ENCODE data around the gene DHRS2.
"Not testable (repeated sequence)": the region's sequence is repeated elsewhere in the genome, so short reads cannot be mapped to it uniquely, and the experiment has no call there.

DHRS2 gene

DNA sequence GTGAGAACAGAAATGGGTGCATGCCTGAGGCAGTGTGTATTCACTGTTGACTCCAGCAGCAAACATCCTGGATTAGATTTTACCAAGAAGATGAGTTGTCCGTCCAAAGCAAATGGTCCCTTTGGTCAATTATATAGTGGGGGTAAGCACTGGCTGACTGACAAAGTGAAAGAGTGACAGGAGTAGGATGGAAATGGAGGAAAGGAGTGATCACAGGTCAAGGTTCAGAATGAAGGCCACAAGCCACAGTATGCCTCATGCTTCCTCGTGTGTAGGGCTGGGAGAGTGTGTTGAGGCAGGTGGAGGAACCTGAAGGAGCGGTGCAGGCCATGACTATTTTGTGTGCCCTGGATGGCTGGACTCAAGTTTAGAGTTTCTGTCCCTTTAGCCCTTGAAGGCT, 14.3 kb downstream of the DHRS2 start:
- no peak for DNase-seq

DNA sequence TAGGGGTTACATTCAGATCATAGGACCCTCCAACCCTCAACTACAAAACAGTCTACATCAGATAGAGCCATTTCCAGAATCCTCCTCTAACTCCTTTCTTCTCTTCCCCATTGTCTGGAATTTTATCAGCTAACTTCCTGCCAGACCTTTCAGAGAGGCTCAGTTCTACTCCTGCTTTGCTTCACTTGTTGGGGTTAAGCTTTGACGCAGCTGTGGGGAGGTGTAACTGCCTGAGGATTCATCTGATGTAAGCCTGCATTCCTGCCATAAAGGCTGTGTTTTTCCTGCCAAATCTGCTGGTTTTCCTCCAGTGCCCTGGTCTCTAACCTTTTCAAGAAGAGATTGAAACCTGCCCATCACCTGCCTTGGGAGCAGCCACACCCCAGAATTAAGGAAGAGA, 16.9 kb downstream of the DHRS2 start:
- DNase-seq: no peak

DNA sequence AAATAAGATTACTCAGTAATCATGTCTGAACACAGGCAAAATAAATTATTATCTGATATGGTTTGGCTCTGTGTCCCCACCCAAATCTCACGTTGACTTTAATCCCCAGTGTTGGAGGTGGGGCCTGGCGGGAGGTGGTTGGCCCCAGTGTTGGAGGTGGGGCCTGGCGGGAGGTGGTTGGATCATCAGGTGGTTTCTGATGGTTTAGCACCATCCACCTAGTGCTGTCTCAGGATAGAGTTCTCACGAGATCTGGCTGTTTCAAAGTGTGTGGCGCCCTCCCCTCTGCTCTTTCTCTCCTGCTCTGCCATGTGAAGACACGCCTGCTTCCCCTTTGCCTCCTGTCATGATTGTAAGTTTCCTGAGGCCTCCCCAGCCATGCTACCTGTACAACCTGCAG, 18.1 kb downstream of the DHRS2 start:
- no peak for DNase-seq

DNA sequence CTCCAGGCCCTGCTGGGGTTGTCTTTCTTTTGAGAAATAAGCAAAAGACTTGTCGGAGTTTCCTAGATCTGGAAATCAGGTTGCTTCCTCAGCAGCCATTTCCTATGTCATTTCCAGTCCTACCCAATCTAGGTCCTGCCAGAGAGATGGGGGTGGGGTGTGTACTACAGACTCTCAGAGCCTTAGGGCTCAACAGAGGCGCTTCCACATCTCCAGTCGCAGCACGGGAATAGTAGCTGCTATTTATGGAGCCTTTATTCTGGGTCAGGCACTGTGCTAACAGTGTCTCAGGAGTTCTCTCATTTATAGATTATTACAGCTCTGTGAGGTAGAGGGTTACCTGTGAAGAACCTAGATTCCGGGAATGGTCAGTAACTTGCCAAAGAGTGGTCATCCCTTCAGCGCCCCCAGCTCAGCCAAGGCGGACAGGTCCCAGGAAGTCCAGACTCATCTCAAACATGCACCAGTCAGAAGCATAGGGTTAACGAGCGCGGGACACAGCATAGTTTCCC, 21.9 kb downstream of the DHRS2 start:
- no peak for DNase-seq

DNA sequence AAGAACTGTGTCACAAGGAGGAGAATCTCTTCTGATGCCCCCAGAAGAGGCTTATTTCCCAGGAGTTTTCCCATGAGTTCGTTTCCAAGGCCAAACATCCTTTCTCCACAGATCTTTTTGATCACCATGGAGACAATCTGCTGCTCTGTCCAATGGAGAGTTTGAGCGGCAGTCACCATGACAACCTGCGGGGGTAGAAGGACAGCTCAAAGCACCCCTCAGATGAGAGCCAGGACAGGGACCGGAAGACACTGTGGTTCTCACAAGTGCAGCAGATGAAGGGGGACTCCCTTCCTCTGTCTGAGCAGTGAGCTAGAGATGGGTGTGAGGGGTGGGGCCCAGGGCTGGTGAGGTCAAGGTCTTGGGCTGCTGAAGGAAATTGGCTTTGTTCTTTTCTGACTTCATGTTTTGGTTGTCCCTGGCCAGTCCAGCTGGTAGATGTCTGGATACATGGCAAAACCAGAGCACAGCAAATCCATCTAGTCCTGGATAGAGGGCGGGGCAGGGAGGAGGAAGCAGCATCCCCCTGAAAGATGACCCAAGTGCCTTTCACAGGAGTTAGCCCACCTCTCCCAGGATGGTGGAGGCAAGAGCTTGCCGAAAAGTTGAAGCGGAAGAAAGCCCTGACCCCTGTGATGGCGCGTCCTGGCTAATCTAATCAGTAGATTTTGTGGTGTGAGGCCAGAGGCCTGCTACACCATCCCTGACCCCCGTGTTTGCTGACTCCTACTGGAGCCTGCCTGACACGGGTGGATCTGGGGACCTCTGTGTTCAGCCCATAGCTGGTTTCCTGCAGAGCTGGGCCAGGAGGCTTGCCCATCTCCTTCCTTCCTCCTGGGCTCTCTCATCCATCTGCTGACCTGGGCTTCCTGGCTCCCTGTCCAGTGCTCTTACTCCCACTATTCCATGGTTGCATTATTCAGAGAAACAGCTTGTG, 24.4 kb downstream of the DHRS2 start:
- DNase-seq: no peak

DNA sequence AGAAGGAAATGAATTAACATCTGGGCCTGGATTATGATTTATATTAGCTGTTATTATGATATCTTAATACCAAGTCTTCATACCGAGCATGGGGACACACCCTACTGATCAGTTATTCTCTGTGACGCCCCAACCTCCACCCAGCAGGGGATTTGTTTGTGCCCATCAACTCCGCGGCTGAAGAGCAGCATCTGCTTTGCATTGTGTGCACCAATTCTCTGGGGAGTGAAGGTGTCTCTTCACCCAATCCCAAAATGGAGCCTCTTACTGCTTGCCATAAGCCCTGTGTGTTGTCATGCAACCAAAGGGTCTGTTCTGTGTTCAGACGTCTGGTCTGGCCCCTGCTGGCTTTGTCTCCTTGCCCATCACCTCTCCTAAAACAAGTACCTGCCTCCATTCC, 25.4 kb downstream of the DHRS2 start:
- DNase-seq: no peak

DNA sequence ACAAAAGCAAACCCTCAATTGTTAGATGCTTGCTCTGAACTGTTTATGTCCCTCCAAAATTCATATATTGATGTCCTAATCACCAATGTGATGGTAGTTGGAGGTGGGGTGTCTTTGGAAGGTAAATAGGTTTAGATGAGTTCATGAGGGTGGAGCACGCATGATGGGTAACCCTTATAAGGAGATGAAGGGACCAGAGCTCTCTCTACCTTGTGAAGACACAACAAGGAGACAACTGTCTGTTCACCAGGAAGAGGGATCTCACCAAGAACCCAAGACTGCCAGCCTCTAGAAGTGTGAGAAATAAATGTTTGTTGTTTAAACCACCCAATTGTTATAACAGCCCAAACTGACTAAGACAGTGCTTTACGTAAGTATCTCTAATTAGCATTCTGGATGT, 27.0 kb downstream of the DHRS2 start:
- DNase-seq: no peak

DNA sequence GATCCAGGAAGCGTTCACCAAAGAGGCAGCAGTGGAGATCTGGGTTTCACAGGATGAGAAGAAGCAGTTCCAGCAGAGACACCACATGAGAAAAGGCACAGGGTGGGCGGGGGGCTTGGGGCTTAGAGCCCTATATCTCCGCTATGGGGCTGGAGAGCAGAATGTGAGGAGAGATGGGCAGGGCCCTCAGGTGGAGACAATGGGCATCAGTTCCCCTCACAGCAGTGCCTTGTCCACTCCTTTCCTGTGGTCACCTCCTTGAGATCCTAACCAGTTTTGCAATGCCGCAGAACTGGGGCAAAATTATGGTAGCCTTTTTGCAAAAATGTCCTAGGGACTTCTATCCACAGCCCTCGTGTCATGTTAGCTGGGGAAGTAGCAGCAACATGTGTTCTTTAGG, 27.5 kb downstream of the DHRS2 start:
- no peak for DNase-seq

DNA sequence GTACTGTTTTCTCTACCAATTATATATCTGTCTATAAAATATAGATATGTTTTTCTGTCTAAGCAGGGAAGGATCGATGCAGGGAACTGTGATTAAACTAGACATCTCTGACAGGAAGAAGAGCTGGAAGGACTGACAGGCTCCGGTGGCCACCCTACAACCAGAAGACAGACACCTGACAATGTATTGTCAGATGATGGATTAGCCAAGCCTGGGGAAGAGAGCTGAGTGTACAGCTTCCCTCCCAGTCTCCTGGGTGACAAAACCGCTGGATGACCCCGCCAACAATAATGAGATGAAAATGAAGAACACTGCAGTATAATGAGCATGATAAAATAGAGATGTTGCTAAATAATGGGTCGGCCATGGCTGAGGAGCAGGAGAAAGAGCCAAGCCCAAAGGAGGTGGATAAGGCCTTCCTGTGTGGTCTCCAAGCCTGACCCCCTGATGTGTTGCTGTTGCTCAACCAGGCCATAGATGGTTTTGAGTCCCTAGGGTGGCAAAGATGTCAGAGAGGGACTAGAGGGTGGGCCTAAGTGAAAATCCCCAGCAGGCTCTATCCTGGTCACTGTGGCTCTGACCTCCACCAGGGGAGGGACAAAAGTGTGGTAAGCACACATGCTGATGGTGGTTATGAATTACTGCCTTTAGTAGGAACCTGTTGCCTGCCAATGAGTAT, 28.2 kb downstream of the DHRS2 start:
- DNase-seq: no peak

DNA sequence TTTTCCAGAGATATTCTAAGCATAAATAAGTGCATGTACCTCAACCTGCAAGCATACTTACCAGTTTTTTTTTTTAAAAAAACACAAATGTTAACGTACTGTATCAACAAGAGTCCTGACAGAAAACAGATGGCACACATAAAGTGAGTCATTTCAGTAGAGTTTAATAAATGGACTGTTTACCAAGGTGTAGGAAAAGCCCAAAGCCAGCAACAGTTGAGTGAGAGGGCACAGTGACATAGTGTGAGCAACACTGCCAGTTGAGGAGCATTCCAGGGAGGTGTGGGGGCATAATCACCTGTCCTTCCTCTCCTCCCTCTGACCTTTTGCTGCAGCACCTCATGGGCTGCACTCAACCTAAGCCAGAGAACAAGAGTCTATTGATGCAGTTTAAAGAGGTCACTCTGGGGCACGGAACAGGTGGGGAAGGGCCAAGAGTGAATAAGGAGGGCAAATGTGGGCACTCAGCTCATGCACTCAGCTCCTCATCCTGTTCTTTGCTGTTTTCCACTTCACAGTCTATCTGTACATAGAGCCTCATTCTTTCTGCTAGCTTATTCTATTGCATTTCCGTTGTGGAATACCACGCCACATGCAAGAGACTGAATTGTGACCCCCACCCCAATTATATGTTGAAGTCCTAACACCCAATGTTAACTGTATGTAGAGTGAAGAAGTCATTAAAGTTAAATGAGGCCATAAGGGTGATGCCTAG, 29.3 kb downstream of the DHRS2 start:
- DNase-seq: no peak

DNA sequence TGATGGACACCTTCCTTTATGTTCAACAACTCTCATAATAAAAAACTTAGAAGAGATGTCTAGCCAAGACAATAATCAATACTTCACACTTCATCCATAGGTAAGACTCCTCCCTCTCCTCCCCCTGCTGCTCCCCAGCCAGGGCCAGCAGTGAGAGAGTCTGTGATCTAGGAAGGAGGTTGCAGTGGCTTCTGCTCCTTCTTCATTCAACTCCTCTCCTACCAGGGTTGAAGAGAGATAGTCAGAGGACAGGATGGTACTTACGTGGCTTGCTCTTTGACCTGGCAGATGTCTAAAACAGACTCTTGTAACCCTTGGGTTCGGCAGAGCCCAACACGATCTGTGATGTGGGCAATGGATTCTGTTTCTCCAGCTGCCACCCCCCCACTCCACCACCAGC, 31.0 kb downstream of the DHRS2 start:
- no peak for DNase-seq

DNA sequence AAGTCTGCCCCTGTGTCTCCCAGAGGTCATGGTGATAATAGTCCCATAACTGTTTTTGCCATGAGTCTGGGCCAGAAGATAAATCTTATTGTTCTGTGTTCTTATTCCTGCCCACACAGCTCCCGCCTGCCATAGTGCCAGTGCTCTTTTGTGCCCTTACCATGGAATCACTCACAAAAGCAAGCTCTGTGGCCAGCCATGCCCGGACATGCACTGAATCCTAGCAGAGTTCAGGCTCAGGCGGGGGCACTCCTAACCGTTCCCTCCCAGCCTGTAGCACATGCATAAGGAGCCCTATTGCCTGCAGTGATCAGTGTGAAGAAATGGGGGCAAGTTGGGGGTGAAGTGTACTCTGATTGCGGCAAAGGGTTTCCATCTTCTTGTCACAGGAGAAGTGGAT, 33.3 kb downstream of the DHRS2 start:
- DNase-seq: no peak

DNA sequence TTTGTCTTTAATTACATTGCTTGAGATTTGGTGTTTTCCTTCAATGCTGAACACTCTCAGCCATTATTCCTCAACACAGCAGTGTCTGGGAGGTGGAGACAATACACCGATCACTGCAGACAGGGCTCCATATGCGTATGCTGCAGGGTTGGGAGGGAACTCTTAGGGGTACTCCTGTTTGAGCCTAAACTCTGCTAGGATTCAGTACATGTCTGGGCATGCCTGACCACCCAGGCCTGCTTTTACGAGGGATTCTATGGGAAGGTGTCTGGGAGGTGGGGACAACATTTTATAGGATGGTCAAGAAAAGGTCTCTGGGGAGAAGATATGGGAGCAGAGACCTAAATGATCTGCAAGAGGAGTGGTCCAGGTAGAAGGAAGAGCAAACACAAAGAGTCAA, 34.3 kb downstream of the DHRS2 start:
- no peak for DNase-seq

DNA sequence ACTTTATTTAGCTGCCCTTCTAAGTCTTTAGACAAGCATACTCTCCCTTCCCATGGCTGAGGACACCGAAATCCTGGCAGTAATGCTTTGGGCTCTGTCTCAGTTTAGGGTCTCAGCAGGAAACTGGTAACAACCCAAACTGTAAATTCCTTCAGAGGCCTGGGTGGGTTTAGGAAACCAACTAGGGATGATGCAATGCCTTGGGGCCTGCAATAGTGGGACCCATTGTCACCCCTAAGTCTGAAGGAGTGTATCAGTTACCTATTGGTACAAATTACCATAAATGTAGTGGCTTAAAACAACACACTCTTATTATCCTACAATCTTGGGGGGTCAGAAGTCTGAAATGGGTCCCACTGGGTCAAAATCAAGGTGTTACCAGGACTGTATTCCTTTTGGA, 36.0 kb downstream of the DHRS2 start:
- DNase-seq: no peak

DNA sequence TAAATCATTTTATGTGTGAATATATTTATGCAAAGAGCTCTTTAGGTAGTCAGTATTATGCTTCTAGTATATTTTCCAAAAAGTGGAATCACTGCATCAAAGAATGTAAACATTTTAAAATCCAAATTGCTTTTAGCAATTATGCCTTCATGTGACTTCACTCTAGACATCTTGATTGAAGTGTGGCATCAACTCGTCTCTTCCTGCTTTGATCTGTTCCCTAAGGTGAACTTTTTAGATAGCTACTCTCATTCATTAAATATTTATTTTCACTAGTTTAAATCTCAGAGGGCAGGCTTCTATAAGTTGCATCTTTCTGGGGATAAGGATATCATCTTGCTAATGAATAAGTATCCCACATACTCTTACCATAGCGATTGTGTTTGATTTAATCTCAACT, 39.2 kb downstream of the DHRS2 start:
- DNase-seq: no peak

DNA sequence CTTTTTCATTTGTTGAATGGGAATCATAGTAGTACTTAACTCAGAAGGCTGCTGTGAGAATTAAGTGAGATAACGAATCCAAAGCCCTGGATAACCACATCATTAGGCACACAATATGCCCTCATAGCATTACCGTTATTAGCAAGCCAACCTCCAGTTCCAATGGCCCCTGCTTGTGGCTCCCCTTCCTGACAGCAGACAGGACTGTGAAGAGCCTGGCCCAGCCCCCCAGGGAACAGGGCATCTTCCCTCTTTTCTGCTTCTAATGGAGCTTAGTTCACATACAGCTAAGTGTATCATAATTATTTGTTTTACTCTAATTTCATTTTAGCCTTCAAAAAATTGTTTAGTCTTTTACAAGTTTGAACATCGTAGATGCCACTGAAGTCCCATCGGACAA, 39.7 kb downstream of the DHRS2 start:
- no peak for DNase-seq

DNA sequence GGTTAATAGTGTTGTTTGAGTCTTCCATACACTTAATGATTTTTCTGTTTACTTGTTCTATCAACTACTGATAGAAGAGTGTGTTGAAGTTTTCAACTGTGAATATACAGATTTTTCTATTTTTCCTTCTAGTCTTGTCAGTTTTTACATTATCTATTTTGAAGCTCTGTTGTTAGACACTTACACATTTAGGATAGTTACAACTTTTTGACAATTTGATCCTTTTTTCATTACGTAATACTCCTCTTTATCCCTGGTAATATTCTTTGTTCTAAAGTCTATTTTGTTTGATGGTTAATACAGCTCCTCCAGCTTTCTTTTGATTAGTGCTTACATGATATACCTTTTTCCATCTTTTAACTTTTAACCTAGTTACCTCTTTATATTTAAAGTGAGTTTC, 45.2 kb downstream of the DHRS2 start:
- no peak for DNase-seq

DNA sequence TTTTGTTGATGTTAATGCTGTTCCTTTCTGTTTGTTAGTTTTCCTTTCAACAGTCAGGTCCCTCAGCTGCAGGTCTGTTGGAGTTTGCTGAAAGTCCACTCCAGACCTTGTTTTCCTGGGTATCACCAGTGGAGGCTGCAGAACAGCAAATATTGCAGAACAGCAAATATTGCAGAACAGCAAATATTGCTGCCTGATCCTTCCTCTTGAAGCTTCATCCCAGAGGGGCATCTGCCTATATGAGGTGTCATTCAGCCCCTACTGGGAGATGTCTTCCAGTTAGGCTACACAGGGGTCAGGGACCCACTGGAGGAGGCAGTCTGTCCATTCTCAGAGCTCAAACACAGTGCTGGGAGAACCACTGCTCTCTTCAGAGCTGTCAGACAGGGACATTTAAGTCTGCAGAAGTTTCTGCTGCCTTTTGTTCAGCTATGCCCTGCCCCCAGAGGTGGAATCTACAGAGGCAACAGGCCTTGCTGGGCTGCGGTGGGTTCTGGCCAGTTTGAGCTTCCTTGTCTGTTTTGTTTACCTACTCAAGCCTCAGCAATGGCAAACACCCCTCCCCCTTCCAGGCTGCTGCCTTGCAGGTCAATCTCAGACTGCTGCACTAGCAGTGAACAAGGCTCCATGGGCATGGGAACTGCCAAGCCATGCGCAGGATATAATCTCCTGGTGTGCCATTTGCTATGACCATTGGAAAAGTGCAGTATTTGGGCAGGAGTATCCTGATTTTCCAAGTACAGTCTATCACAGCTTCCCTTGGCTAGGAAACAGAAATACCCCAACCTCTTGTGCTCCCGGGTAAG, 53.7 kb downstream of the DHRS2 start:
- DNase-seq: not testable (repeated sequence)

DNA sequence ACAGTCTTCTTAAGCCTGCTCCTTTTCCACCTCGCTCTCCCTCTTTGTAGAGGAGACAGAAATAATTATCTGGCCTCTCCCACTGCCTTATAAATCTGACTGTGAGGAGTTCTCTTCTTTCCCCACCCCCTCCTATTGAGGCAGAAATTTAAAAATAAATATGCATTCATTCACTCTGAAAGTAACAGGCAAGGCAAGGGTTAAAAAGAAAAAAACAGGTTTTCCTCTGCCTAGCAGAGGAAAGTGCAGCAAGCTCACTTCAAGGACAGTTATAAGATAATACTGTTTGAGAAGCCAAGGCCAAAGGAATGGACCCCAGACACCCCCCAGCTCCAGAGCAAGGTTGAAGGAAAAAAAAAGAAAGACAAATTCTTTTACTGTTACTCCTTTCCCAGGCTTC, 56.3 kb downstream of the DHRS2 start:
- DNase-seq: no peak

DNA sequence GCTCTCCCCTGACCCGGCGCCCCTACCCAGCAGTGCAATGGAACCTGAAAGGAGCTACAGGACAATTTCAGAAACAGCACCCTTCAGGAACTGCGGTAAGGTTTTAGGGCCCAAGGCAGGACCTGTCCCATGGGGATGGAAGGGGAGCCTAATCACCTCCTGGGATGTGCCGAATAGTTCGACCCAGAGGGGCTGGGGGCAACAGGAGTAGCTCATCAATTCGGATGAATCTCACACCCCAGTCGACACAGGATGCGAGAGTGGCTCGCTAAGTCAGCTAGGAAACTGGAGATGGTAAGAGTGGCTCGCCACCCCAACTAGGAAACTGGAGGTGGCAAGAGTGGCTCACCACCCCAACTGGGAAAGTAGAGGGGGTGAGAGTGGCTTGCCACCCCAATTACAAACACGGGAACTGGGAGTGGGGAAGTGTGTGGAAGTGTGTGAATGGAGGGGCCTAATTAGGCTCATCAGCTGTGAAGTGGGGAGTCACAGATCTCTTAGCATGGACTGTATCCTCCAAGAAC, 57.1 kb downstream of the DHRS2 start:
- no peak for DNase-seq

DNA sequence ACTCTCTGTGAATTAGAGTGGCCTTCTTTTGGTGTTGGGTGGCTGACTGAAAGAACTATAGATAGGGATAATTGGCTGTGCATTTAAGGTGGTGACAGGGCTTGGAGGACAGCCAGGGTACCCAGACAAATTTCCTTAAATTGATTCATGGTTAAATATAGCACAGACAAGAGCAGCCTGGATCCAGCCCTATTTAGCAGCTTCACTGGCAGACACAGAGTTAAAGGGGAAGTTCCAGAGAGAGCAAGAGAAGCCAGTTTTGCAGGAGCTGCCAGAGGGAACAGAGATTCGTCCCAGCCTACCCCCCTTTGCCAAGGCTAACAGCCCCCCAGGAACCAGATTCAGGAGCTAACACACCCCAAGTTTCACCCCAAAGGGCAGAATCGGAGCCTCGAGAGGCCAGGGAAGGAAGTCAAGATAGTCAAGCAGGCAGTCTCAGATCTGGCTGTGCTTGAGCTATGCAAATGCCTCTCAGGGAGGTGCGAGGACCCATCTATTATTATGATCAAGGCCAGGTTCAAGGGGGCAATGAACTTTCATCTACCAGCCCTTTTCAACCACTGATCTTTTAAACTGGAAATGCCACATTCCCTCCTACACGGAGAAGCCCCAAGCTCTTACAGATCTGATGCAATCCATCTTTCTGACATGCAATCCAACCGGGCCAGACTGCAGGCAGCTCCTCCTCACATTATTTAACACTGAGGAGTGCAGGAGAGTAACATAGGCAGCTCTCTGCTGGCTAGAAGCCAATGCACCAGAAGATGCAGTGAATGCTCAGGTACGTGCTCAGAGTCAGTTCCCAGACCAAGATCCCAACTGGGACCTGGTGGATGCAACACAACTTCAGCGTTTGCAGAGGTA, 58.2 kb downstream of the DHRS2 start:
- DNase-seq: no peak
